ENCODE data around the gene IGFBP3. TPM values are rescaled to one million over a fixed set of nuclear protein-coding genes. Genes with fewer than 3 reads are reported as not detected.

IGFBP3 gene
- total RNA-seq, 1 experiment from 2014 or later = 4.1 TPM

- ChIA-PET CTCF (interaction anchor here (0.6 to 1.4 kb wide), 10 partner anchors 15 to 1336 kb away, joined by 3 to 12 read pairs (median 3); no protein-coding TSS in a partner anchor), RAD21 (ENCODE audit: low non-redundant PET in 1 of 2, low total read pairs in 2 of 2, uncharacterized antibody in 2 of 2, unreplicated experiment in 2 of 2) (no interaction called here), POLR2A (no interaction called here)
- Histone ChIP-seq H3K36me3 (ENCODE audit: control insufficient read depth in 1 of 2, insufficient read depth in 2 of 2, low read length in 2 of 2) (no peaks in the 10 kb centered on the region), H3K9me3 (ENCODE audit: control insufficient read depth in 1 of 2, insufficient read depth in 1 of 2, low read depth in 1 of 2, low read length in 2 of 2) (no peaks in the 10 kb centered on the region), H3K27me3 (ENCODE audit: insufficient read depth, low read length) (peaks cover 8% of the 10 kb centered on the region; the same call in 1 of the 2 replicates), H3K79me2 (ENCODE audit: insufficient read depth, low read length) (no peaks in the 10 kb centered on the region), H3K9ac (ENCODE audit: low read length) (no peak overlapping the region), H3K9me2 (ENCODE audit: insufficient read depth) (no peaks in the 10 kb centered on the region), H3K27ac (ENCODE audit: low read depth, low read length) (no peak overlapping the region), H2AFZ (ENCODE audit: low read depth, low read length, poor library complexity, severe bottlenecking) (peak overlapping the region; percentile 14), H3K4me2 (ENCODE audit: low read length) (peak overlapping the region; percentile 46), H4K20me1 (ENCODE audit: insufficient read depth) (no peaks in the 10 kb centered on the region), H3K4me3 (replicated peaks in 1 of 2; ENCODE audit: low read depth in 1 of 2, low read length in 2 of 2) (no peak overlapping the region), H3K4me1 (ENCODE audit: control insufficient read depth in 1 of 2, insufficient read depth in 2 of 2, low read length in 2 of 2) (peaks cover 3 to 24% of the 10 kb centered on the region in 2 experiments; a peak in 2 of 4 replicates)
- TF ChIP-seq EZH2phosphoT487 (IDR thresholded peaks at IDR 0.05; ENCODE audit: borderline replicate concordance) (no peak), RAD21 (IDR thresholded peaks at IDR 0.05; ENCODE audit: low read depth) (peak; percentile 84)
- TF ChIP-seq, protein P1, sequence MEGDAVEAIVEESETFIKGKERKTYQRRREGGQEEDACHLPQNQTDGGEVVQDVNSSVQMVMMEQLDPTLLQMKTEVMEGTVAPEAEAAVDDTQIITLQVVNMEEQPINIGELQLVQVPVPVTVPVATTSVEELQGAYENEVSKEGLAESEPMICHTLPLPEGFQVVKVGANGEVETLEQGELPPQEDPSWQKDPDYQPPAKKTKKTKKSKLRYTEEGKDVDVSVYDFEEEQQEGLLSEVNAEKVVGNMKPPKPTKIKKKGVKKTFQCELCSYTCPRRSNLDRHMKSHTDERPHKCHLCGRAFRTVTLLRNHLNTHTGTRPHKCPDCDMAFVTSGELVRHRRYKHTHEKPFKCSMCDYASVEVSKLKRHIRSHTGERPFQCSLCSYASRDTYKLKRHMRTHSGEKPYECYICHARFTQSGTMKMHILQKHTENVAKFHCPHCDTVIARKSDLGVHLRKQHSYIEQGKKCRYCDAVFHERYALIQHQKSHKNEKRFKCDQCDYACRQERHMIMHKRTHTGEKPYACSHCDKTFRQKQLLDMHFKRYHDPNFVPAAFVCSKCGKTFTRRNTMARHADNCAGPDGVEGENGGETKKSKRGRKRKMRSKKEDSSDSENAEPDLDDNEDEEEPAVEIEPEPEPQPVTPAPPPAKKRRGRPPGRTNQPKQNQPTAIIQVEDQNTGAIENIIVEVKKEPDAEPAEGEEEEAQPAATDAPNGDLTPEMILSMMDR (IDR thresholded peaks at IDR 0.05 in 2 of 3, conservative IDR thresholded peaks at IDR 0.05 in 1 of 3; ENCODE audit: borderline replicate concordance in 1 of 3, insufficient read depth in 1 of 3, low read depth in 2 of 3, low read length in 2 of 3) = peak; percentile 70 to 95 (median 91)
- intact Hi-C loops (cut with micrococcal nuclease) = loop anchor here (1.0 kb wide), 2 partner anchors 435 to 1263 kb away; no protein-coding TSS in a partner anchor
- no peak for DNase-seq (ENCODE audit: low read depth, low spot score)
- ATAC-seq = peak; percentile 69
- no TSS peak for BruUV-seq (replicated peaks)
These were observed 3.4 kb downstream of the IGFBP3 start for GRCh38 chr7:45917658-45918057.

- no TSS peak for BruUV-seq (replicated peaks)
- no peak overlapping the region for H3K4me3 ChIP-seq (replicated peaks in 1 of 2; ENCODE audit: low read depth in 1 of 2, low read length in 2 of 2)
- CTCF ChIA-PET = interaction anchor here (0.7 to 1.4 kb wide), 7 partner anchors 24 to 1337 kb away, joined by 3 to 12 read pairs (median 3); no protein-coding TSS in a partner anchor
- H4K20me1 ChIP-seq (ENCODE audit: insufficient read depth) = no peaks in the 10 kb centered on the region
- no peak for DNase-seq (ENCODE audit: low read depth, low spot score)
- no peak for ATAC-seq
- H3K9me3 ChIP-seq (ENCODE audit: control insufficient read depth in 1 of 2, insufficient read depth in 1 of 2, low read depth in 1 of 2, low read length in 2 of 2) = no peaks in the 10 kb centered on the region
- RAD21 ChIA-PET (ENCODE audit: low non-redundant PET in 1 of 2, low total read pairs in 2 of 2, uncharacterized antibody in 2 of 2, unreplicated experiment in 2 of 2) = no interaction called here
- peaks cover 8% of the 10 kb centered on the region; the same call in 1 of the 2 replicates for H3K27me3 ChIP-seq (ENCODE audit: insufficient read depth, low read length)
- peaks cover 3 to 24% of the 10 kb centered on the region in 2 experiments; a peak in 2 of 4 replicates for H3K4me1 ChIP-seq (ENCODE audit: control insufficient read depth in 1 of 2, insufficient read depth in 2 of 2, low read length in 2 of 2)
- POLR2A ChIA-PET = no interaction called here
- no peak overlapping the region for H3K27ac ChIP-seq (ENCODE audit: low read depth, low read length)
- H3K9ac ChIP-seq (ENCODE audit: low read length) = no peak overlapping the region
- H3K79me2 ChIP-seq (ENCODE audit: insufficient read depth, low read length) = no peaks in the 10 kb centered on the region
- no peaks in the 10 kb centered on the region for H3K9me2 ChIP-seq (ENCODE audit: insufficient read depth)
- no peak overlapping the region for H3K4me2 ChIP-seq (ENCODE audit: low read length)
- intact Hi-C loops (cut with micrococcal nuclease) = loop anchor here (1.0 kb wide), 2 partner anchors 435 to 1263 kb away; no protein-coding TSS in a partner anchor
- no peaks in the 10 kb centered on the region for H3K36me3 ChIP-seq (ENCODE audit: control insufficient read depth in 1 of 2, insufficient read depth in 2 of 2, low read length in 2 of 2)
- no peak overlapping the region for H2AFZ ChIP-seq (ENCODE audit: low read depth, low read length, poor library complexity, severe bottlenecking)
- TF ChIP-seq ELF1 (IDR thresholded peaks at IDR 0.05; ENCODE audit: borderline replicate concordance, low read depth) (no peak), POLR2AphosphoS5 (IDR thresholded peaks at IDR 0.05; ENCODE audit: low read depth, low read length) (no peak), JUND (IDR thresholded peaks at IDR 0.05) (no peak), ZNF274 (IDR thresholded peaks at IDR 0.05; ENCODE audit: low read depth, low read length) (no peak), FOSL1 (IDR thresholded peaks at IDR 0.05; ENCODE audit: low read depth) (no peak), TCF7L2 (IDR thresholded peaks at IDR 0.05; ENCODE audit: borderline replicate concordance, extremely low read depth, insufficient read depth, insufficient read length) (no peak), EZH2phosphoT487 (IDR thresholded peaks at IDR 0.05; ENCODE audit: borderline replicate concordance) (no peak)
- TF ChIP-seq, protein P2, sequence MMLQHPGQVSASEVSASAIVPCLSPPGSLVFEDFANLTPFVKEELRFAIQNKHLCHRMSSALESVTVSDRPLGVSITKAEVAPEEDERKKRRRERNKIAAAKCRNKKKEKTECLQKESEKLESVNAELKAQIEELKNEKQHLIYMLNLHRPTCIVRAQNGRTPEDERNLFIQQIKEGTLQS (IDR thresholded peaks at IDR 0.05) = no peak
These were observed 4.0 kb downstream of the IGFBP3 start for GRCh38 chr7:45917064-45917463.

Measured in HCT116 (cell line).